Fibroblast of lung (primary cell): Measurements from ENCODE around the gene AP2A2.

Experiments used
- EZH2 ChIP-seq: IDR thresholded peaks from 2 replicates; pipeline ENCODE4 v1.5.1; 2012; ENCODE audit warnings: low read length, control low read depth, mild to moderate bottlenecking; ENCODE audit errors: missing control alignments
- TF ChIP-seq, protein P1 (sequence below), 2 donors: IDR thresholded peaks in 1 of 2; conservative IDR thresholded peaks in 1 of 2; 1 replicate in 1 of 2; 2 replicates in 1 of 2; pipeline ENCODE4 v1.5.1; 2011 to 2012; ENCODE audit warnings: low read length in 2 of 2, control low read depth in 1 of 2, inconsistent platforms in 1 of 2, low read depth in 1 of 2, mild to moderate bottlenecking in 1 of 2

DNA sequence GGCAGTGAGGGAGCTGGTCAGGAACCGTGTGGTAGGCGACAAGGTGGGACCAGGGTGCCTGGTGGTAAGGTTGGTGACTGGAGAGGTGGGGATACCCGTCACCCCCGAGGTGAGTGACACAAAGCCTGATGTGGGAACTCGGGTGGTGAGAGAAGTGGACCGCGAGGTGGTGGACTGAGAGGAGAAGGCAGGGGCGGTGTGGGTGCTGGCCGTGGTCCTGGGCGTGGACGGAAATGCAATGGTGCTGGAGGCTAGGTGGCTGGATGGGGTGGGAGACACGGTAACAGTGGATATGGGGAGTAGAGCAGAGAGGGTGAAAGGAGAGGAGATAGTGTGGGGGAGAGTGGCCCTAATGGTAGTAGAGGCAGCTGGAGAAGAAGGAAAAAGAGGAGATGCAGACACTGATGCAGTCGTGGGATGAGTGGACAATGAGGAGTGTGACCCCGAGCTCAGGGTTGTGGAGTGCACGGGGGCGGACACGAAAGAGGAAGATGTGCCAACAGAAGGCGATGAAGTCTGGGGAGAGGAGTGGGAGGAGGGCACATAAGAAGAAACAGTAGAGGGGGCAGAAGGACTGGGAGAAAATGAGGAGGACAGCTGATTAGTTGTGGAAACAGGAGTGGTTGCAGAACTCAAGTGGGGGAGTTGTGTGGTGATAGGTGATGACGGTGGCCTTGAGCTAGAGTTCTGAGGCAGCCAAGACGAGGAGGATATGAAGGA lies 90.3 kb downstream of the AP2A2 start:
- TF ChIP-seq, protein P1, sequence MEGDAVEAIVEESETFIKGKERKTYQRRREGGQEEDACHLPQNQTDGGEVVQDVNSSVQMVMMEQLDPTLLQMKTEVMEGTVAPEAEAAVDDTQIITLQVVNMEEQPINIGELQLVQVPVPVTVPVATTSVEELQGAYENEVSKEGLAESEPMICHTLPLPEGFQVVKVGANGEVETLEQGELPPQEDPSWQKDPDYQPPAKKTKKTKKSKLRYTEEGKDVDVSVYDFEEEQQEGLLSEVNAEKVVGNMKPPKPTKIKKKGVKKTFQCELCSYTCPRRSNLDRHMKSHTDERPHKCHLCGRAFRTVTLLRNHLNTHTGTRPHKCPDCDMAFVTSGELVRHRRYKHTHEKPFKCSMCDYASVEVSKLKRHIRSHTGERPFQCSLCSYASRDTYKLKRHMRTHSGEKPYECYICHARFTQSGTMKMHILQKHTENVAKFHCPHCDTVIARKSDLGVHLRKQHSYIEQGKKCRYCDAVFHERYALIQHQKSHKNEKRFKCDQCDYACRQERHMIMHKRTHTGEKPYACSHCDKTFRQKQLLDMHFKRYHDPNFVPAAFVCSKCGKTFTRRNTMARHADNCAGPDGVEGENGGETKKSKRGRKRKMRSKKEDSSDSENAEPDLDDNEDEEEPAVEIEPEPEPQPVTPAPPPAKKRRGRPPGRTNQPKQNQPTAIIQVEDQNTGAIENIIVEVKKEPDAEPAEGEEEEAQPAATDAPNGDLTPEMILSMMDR (conservative IDR thresholded peaks at IDR 0.05 in 1 of 2, IDR thresholded peaks at IDR 0.05 in 1 of 2; ENCODE audit: low read depth in 1 of 2, low read length in 2 of 2): no peak
- TF ChIP-seq EZH2: no peak
